ENCODE data around the gene MAGOH.

GRCh38 chr1:53275566-53275965 lies 37.2 kb upstream of the MAGOH start:
- TF ChIP-seq CTCF (IDR thresholded peaks at IDR 0.05; ENCODE audit: low read depth, low read length) (no peak), POLR2A (IDR thresholded peaks at IDR 0.05; ENCODE audit: extremely low read depth, insufficient read length) (no peak), MAX (IDR thresholded peaks at IDR 0.05; ENCODE audit: low read depth, low read length) (no peak), MYC (IDR thresholded peaks at IDR 0.05; ENCODE audit: low read depth, low read length) (no peak)
